HepG2 (cell line): ENCODE measurements around the gene OSBPL2.

Experiments
- CTCF ChIP-seq: sonication (generic); formaldehyde crosslinking; IDR thresholded peaks from 2 replicates; pipeline ENCODE4 v1.5.0; 2020; ENCODE audit warnings: mild to moderate bottlenecking, missing genetic modification reagents, moderate library complexity
- IRF2 ChIP-seq: IDR thresholded peaks from 2 replicates; pipeline ENCODE4 v1.6.1; 2018; ENCODE audit warnings: missing genetic modification reagents, missing compliant biosample characterization
- RFX5 ChIP-seq: IDR thresholded peaks from 2 replicates; pipeline ENCODE4 v1.6.1; 2011; ENCODE audit warnings: low read depth, low read length, improper control_type of control experiment
- TF ChIP-seq, protein P1 (sequence below): IDR thresholded peaks from 2 replicates; pipeline ENCODE4 v1.6.1; 2012; ENCODE audit warnings: low read depth, low read length, improper control_type of control experiment
- TF ChIP-seq, protein P2 (sequence below): sonication (generic); formaldehyde crosslinking; IDR thresholded peaks from 2 replicates; pipeline ENCODE4 v1.5.0; 2020; ENCODE audit warnings: mild to moderate bottlenecking, missing genetic modification reagents
- TF ChIP-seq, protein P3 (sequence below): sonication (generic); formaldehyde crosslinking; IDR thresholded peaks from 2 replicates; pipeline ENCODE4 v1.9.0; 2021; ENCODE audit warnings: missing genetic modification reagents, borderline replicate concordance

- TF ChIP-seq CTCF, result no peak
- TF ChIP-seq, protein P1, sequence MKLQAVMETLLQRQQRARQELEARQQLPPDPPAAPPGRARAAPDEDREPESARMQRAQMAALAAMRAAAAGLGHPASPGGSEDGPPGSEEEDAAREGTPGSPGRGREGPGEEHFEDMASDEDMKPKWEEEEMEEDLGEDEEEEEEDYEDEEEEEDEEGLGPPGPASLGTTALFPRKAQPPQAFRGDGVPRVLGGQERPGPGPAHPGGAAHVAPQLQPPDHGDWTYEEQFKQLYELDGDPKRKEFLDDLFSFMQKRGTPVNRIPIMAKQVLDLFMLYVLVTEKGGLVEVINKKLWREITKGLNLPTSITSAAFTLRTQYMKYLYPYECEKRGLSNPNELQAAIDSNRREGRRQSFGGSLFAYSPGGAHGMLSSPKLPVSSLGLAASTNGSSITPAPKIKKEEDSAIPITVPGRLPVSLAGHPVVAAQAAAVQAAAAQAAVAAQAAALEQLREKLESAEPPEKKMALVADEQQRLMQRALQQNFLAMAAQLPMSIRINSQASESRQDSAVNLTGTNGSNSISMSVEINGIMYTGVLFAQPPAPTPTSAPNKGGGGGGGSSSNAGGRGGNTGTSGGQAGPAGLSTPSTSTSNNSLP, result no peak
- TF ChIP-seq, protein P2, sequence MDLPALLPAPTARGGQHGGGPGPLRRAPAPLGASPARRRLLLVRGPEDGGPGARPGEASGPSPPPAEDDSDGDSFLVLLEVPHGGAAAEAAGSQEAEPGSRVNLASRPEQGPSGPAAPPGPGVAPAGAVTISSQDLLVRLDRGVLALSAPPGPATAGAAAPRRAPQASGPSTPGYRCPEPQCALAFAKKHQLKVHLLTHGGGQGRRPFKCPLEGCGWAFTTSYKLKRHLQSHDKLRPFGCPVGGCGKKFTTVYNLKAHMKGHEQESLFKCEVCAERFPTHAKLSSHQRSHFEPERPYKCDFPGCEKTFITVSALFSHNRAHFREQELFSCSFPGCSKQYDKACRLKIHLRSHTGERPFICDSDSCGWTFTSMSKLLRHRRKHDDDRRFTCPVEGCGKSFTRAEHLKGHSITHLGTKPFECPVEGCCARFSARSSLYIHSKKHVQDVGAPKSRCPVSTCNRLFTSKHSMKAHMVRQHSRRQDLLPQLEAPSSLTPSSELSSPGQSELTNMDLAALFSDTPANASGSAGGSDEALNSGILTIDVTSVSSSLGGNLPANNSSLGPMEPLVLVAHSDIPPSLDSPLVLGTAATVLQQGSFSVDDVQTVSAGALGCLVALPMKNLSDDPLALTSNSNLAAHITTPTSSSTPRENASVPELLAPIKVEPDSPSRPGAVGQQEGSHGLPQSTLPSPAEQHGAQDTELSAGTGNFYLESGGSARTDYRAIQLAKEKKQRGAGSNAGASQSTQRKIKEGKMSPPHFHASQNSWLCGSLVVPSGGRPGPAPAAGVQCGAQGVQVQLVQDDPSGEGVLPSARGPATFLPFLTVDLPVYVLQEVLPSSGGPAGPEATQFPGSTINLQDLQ (CRISPR knock-in tag), result no peak
- TF ChIP-seq IRF2, result no peak
- TF ChIP-seq RFX5, result no peak
- TF ChIP-seq, protein P3, sequence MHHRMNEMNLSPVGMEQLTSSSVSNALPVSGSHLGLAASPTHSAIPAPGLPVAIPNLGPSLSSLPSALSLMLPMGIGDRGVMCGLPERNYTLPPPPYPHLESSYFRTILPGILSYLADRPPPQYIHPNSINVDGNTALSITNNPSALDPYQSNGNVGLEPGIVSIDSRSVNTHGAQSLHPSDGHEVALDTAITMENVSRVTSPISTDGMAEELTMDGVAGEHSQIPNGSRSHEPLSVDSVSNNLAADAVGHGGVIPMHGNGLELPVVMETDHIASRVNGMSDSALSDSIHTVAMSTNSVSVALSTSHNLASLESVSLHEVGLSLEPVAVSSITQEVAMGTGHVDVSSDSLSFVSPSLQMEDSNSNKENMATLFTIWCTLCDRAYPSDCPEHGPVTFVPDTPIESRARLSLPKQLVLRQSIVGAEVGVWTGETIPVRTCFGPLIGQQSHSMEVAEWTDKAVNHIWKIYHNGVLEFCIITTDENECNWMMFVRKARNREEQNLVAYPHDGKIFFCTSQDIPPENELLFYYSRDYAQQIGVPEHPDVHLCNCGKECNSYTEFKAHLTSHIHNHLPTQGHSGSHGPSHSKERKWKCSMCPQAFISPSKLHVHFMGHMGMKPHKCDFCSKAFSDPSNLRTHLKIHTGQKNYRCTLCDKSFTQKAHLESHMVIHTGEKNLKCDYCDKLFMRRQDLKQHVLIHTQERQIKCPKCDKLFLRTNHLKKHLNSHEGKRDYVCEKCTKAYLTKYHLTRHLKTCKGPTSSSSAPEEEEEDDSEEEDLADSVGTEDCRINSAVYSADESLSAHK (CRISPR knock-in tag), result no peak
Observed at GRCh38 chr20:62248890-62249560, 10.7 kb downstream of the OSBPL2 start.
